Fibroblast of lung (primary cell): ENCODE measurements around the gene NF1. TPM values are rescaled to one million over a fixed set of nuclear protein-coding genes. Genes with fewer than 3 reads are reported as not detected.

Experiments used
- DNase-seq, 2 donors: peaks; one replicate each; pipeline versions ENCODE4 v3.0.0 to v3.0.0-alpha.2; 2010; ENCODE audit warnings: low read depth in 2 of 2
- H2AFZ ChIP-seq: 2 replicates; pipeline ENCODE4 v1.5.1; 2012; ENCODE audit warnings: low read length, control low read depth, inconsistent platforms
- H3K27ac ChIP-seq: 2 replicates; pipeline ENCODE4 v1.5.1; 2011; ENCODE audit warnings: low read length, control low read depth; ENCODE audit not compliant: insufficient read depth
- H3K27me3 ChIP-seq: 2 replicates; pipeline ENCODE4 v1.5.1; 2011; ENCODE audit warnings: mild to moderate bottlenecking, low read length; ENCODE audit not compliant: control insufficient read depth, insufficient read depth
- H3K36me3 ChIP-seq: 2 replicates; pipeline ENCODE4 v1.5.1; 2011; ENCODE audit warnings: low read length; ENCODE audit not compliant: control insufficient read depth, insufficient read depth
- H3K4me1 ChIP-seq: 2 replicates; pipeline ENCODE4 v1.5.1; 2011; ENCODE audit warnings: low read length; ENCODE audit not compliant: control insufficient read depth, insufficient read depth; ENCODE audit errors: extremely low read depth
- H3K4me2 ChIP-seq: 2 replicates; pipeline ENCODE4 v1.5.1; 2011; ENCODE audit warnings: low read length, control low read depth; ENCODE audit not compliant: insufficient read depth; ENCODE audit errors: extremely low read depth
- H3K4me3 ChIP-seq, 4 experiments: fragments of 200-600 bp in 1 of 4; sonication (generic) in 1 of 4; replicated peaks in 1 of 4; 2 replicates each; pipeline ENCODE4 v1.5.1; 2011 to 2016; ENCODE audit warnings: low read length in 4 of 4, low read depth in 3 of 4, mild to moderate bottlenecking in 3 of 4, control low read depth in 2 of 4, inconsistent platforms in 1 of 4, mixed read lengths in 1 of 4; ENCODE audit not compliant: insufficient read depth in 1 of 4; ENCODE audit errors: control extremely low read depth in 1 of 4
- H3K79me2 ChIP-seq: 2 replicates; pipeline ENCODE4 v1.5.1; 2012; ENCODE audit warnings: mild to moderate bottlenecking, low read length, inconsistent platforms; ENCODE audit not compliant: control insufficient read depth, insufficient read depth
- H3K9ac ChIP-seq: 2 replicates; pipeline ENCODE4 v1.5.1; 2011; ENCODE audit warnings: mild to moderate bottlenecking, low read length, control low read depth; ENCODE audit not compliant: insufficient read depth
- H3K9me3 ChIP-seq: 2 replicates; pipeline ENCODE4 v1.5.1; 2012; ENCODE audit warnings: low read depth, low read length; ENCODE audit not compliant: control insufficient read depth, insufficient read depth
- H4K20me1 ChIP-seq: 2 replicates; pipeline ENCODE4 v1.5.1; 2011; ENCODE audit warnings: low read length; ENCODE audit not compliant: control insufficient read depth, insufficient read depth; ENCODE audit errors: extremely low read depth
- CTCF ChIP-seq, 2 donors: IDR thresholded peaks in 1 of 2; conservative IDR thresholded peaks in 1 of 2; 1 replicate in 1 of 2; 2 replicates in 1 of 2; pipeline ENCODE4 v1.5.1; 2011 to 2012; ENCODE audit warnings: low read length in 2 of 2, control low read depth in 1 of 2, inconsistent platforms in 1 of 2, low read depth in 1 of 2, mild to moderate bottlenecking in 1 of 2
- EZH2 ChIP-seq: IDR thresholded peaks from 2 replicates; pipeline ENCODE4 v1.5.1; 2012; ENCODE audit warnings: low read length, control low read depth, mild to moderate bottlenecking; ENCODE audit errors: missing control alignments
- polyA plus RNA-seq, 2 donors: library from polyadenylated mRNA; depleted of rRNA in 1 of 2; stranded (reverse) in 1 of 2; unstranded in 1 of 2; fragments of >200 nt; gene quantifications; 2 replicates each; pipeline ENCODE4 v1.2.1, GENCODE V29; 2011 to 2012; ENCODE audit warnings: missing spikeins in 1 of 2
- total RNA-seq: library from RNA; depleted of rRNA; stranded (reverse); fragments of >200 nt; gene quantifications from 2 replicates; pipeline ENCODE4 v1.2.1, GENCODE V29; 2014

The NF1 gene
- total and polyA plus RNA-seq, 2 donors (not counting 1 experiment from before 2014, with no cell fraction given): 52.8 to 78.8 TPM

- peak overlapping the region; percentile 17 for H3K4me2 ChIP-seq
- H3K4me3 ChIP-seq: peak overlapping the region in 2 of 4 experiments; percentile 39 to 43
- peaks cover 2% of the 10 kb centered on the region for H3K79me2 ChIP-seq
- H3K27ac ChIP-seq: peak overlapping the region; percentile 15
- H3K9me3 ChIP-seq: no peaks in the 10 kb centered on the region
- H2AFZ ChIP-seq: no peak overlapping the region
- no peaks in the 10 kb centered on the region for H4K20me1 ChIP-seq
- no peaks in the 10 kb centered on the region for H3K27me3 ChIP-seq
- no peaks in the 10 kb centered on the region for H3K4me1 ChIP-seq
- no peak overlapping the region for H3K9ac ChIP-seq
- DNase-seq: no peak
- no peaks in the 10 kb centered on the region for H3K36me3 ChIP-seq
- no peak for TF ChIP-seq EZH2
- no peak for TF ChIP-seq CTCF (conservative IDR thresholded peaks at IDR 0.05 in 1 of 2, IDR thresholded peaks at IDR 0.05 in 1 of 2; ENCODE audit: low read depth in 1 of 2, low read length in 2 of 2)
These were observed 224.3 kb downstream of the NF1 start for GRCh38 chr17:31318851-31319661.

GRCh38 chr17:31320241-31320640, 225.5 kb downstream of the NF1 start:
- Histone ChIP-seq H3K4me1 (no peaks in the 10 kb centered on the region), H3K27ac (no peak overlapping the region), H3K9me3 (no peaks in the 10 kb centered on the region), H3K4me3 (peak overlapping the region in 2 of 4 experiments; percentile 27 to 36), H3K27me3 (no peaks in the 10 kb centered on the region), H4K20me1 (no peaks in the 10 kb centered on the region), H3K36me3 (no peaks in the 10 kb centered on the region), H3K79me2 (peaks cover 2% of the 10 kb centered on the region), H3K9ac (no peak overlapping the region), H2AFZ (no peak overlapping the region), H3K4me2 (peak overlapping the region; percentile 48)
- no peak for DNase-seq
- no peak for TF ChIP-seq CTCF (conservative IDR thresholded peaks at IDR 0.05 in 1 of 2, IDR thresholded peaks at IDR 0.05 in 1 of 2; ENCODE audit: low read depth in 1 of 2, low read length in 2 of 2)
- TF ChIP-seq EZH2: no peak

GRCh38 chr17:31320791-31321190, 226.0 kb downstream of the NF1 start:
- no peaks in the 10 kb centered on the region for H4K20me1 ChIP-seq
- H3K4me3 ChIP-seq: peak overlapping the region; percentile 14 to 40 (median 32)
- H3K9me3 ChIP-seq: no peaks in the 10 kb centered on the region
- H3K4me1 ChIP-seq: no peaks in the 10 kb centered on the region
- H3K36me3 ChIP-seq: no peaks in the 10 kb centered on the region
- H3K4me2 ChIP-seq: peak overlapping the region; percentile 81
- peak overlapping the region; percentile 35 for H3K27ac ChIP-seq
- peaks cover 2% of the 10 kb centered on the region for H3K79me2 ChIP-seq
- no peak overlapping the region for H2AFZ ChIP-seq
- DNase-seq: peak; percentile 26 to 36
- TF ChIP-seq CTCF (conservative IDR thresholded peaks at IDR 0.05 in 1 of 2, IDR thresholded peaks at IDR 0.05 in 1 of 2; ENCODE audit: low read depth in 1 of 2, low read length in 2 of 2): no peak
- TF ChIP-seq EZH2: no peak
- no peak overlapping the region for H3K9ac ChIP-seq
- no peaks in the 10 kb centered on the region for H3K27me3 ChIP-seq
